HG02798 (cell line): Measurements from ENCODE around the gene RYR3.

ENCODE experiments used
- ATAC-seq: cut with Tn5 transposase; IDR thresholded peaks from one replicate; pipeline ENCODE4 v1.9.1; 2021; ENCODE audit warnings: mild to moderate bottlenecking; ENCODE audit not compliant: unreplicated experiment, poor library complexity

Gene RYR3

GRCh38 chr15:33378866-33379480 lies 68.2 kb downstream of the RYR3 start:
- ATAC-seq = no peak

- no peak for ATAC-seq
Observed at GRCh38 chr15:33380406-33380805, 69.6 kb downstream of the RYR3 start.

GRCh38 chr15:33382491-33382890 lies 71.7 kb downstream of the RYR3 start:
- no peak for ATAC-seq

- ATAC-seq = no peak
Observed at GRCh38 chr15:33384307-33384706, 73.5 kb downstream of the RYR3 start.

GRCh38 chr15:33392453-33392852 lies 81.7 kb downstream of the RYR3 start:
- no peak for ATAC-seq

- no peak for ATAC-seq
Observed at GRCh38 chr15:33393546-33393945, 82.8 kb downstream of the RYR3 start.

- ATAC-seq = no peak
Observed at GRCh38 chr15:33395321-33395720, 84.6 kb downstream of the RYR3 start.

GRCh38 chr15:33395846-33396245 lies 85.1 kb downstream of the RYR3 start:
- no peak for ATAC-seq

GRCh38 chr15:33396475-33396874 lies 85.7 kb downstream of the RYR3 start:
- no peak for ATAC-seq

- no peak for ATAC-seq
Observed at GRCh38 chr15:33398555-33398954, 87.8 kb downstream of the RYR3 start.

GRCh38 chr15:33400941-33401340 lies 90.2 kb downstream of the RYR3 start:
- no peak for ATAC-seq

- ATAC-seq = no peak
Observed at GRCh38 chr15:33402600-33402999, 91.8 kb downstream of the RYR3 start.

GRCh38 chr15:33405096-33405495 lies 94.3 kb downstream of the RYR3 start:
- ATAC-seq = no peak

GRCh38 chr15:33411596-33412540 lies 101.1 kb downstream of the RYR3 start:
- no peak for ATAC-seq

- no peak for ATAC-seq
Observed at GRCh38 chr15:33419701-33420100, 108.9 kb downstream of the RYR3 start.

GRCh38 chr15:33424025-33424424 lies 113.3 kb downstream of the RYR3 start:
- no peak for ATAC-seq

- ATAC-seq = no peak
Observed at GRCh38 chr15:33425142-33425541, 114.4 kb downstream of the RYR3 start.

GRCh38 chr15:33430577-33430976 lies 119.8 kb downstream of the RYR3 start:
- ATAC-seq = no peak

- ATAC-seq = no peak
Observed at GRCh38 chr15:33433821-33434220, 123.1 kb downstream of the RYR3 start.

- no peak for ATAC-seq
Observed at GRCh38 chr15:33438396-33438795, 127.6 kb downstream of the RYR3 start.

- ATAC-seq = no peak
Observed at GRCh38 chr15:33440900-33441299, 130.1 kb downstream of the RYR3 start.

GRCh38 chr15:33442449-33442848 lies 131.7 kb downstream of the RYR3 start:
- ATAC-seq = no peak
